Heart right ventricle (tissue), 16 donors: ENCODE data around the gene ITPRID2. TPM values are rescaled to one million over a fixed set of nuclear protein-coding genes. Genes with fewer than 3 reads are reported as not detected.

Experiments used
- ATAC-seq, 8 donors: fragments of 200-7000 bp; cut with Tn5 transposase; one replicate each; pipeline ENCODE4 v1.9.1; 2020; ENCODE audit warnings: mild to moderate bottlenecking in 8 of 8, moderate library complexity in 8 of 8, moderate number of reproducible peaks in 1 of 8
- DNase-seq, 2 donors: peaks; one replicate each; pipeline ENCODE4 v3.0.0-alpha.2; 2020
- H3K27ac ChIP-seq, 10 donors: fragments of 200-600 bp; sonication (generic) in 2 of 10; one replicate each; pipeline versions ENCODE4 v1.5.0 to v1.8.0; 2020 to 2022; ENCODE audit warnings: mild to moderate bottlenecking in 3 of 10
- H3K27me3 ChIP-seq, 7 donors: fragments of 200-600 bp; one replicate each; pipeline ENCODE4 v1.8.0; 2021 to 2022; ENCODE audit warnings: mild to moderate bottlenecking in 2 of 7
- H3K36me3 ChIP-seq, 9 donors: fragments of 200-600 bp; sonication (generic) in 1 of 9; one replicate each; pipeline versions ENCODE4 v1.5.0 to v1.8.0; 2020 to 2022; ENCODE audit warnings: mild to moderate bottlenecking in 2 of 9
- H3K4me1 ChIP-seq, 9 donors: fragments of 200-600 bp; sonication (generic) in 1 of 9; one replicate each; pipeline versions ENCODE4 v1.5.0 to v1.8.0; 2020 to 2022; ENCODE audit warnings: mild to moderate bottlenecking in 4 of 9
- H3K4me3 ChIP-seq, 10 donors: fragments of 200-600 bp; sonication (generic) in 2 of 10; one replicate each; pipeline versions ENCODE4 v1.5.0 to v1.8.0; 2020 to 2022; ENCODE audit warnings: mild to moderate bottlenecking in 7 of 10, moderate library complexity in 2 of 10
- H3K9me3 ChIP-seq, 11 donors: fragments of 200-600 bp in 10 of 11; sonication (generic) in 2 of 11; one replicate each; pipeline versions ENCODE4 v1.5.0 to v1.8.0; 2013 to 2022; ENCODE audit warnings: mild to moderate bottlenecking in 2 of 11, control low read depth in 1 of 11, moderate library complexity in 1 of 11
- WGBS, 2 donors: extraction: QIAGEN DNeasy Blood & Tissue Kit; methylation state at CpG; one replicate each; pipeline ENCODE4 v1.1.7; 2013; ENCODE audit warnings: inconsistent platforms in 1 of 2; 5-methylcytosine and 5-hydroxymethylcytosine counted together
- intact Hi-C, 10 donors: fragments of 100-400 bp; cut with DNase I; formaldehyde crosslinking; loops; one replicate each; pipeline versions ENCODE4 v1.11.1 to v1.14.2; 2022
- polyA plus RNA-seq, 2 donors: library from polyadenylated mRNA; stranded (reverse); fragments of 200-250 nt; gene quantifications; one replicate each; pipeline ENCODE4 v1.2.3, GENCODE V29; 2013
- total RNA-seq, 10 donors: library from RNA; stranded (reverse); fragmentation: NEBNext Ultra II Directional in 3 of 10; extraction: Animal tissue kit (Norgen Biotek cat#: 25700) in 3 of 10; gene quantifications; one replicate each; pipeline versions ENCODE4 v1.2.1 to v1.2.4, GENCODE V29; 2021 to 2023
- TF ChIP-seq, protein P1 (sequence below), 9 donors: fragments of 200-600 bp; sonication (generic) in 2 of 9; IDR thresholded peaks; one replicate each; pipeline versions ENCODE4 v1.5.0 to v1.8.0; 2021 to 2022; ENCODE audit warnings: antibody characterized with exemption in 9 of 9, mild to moderate bottlenecking in 5 of 9, moderate library complexity in 1 of 9
- donor health status: Arrhythmogenic right ventricular cardiomyopathy.
- donor health status: ischemic (EF 13 %, LVEDD 7.1; RV severe dilation, severe dysfunction).
- donor health status: healthy with polysubstance abuse.
- donor health status: DM: no; HTN: yes; CAD: no.
- donor health status: DM: no; HTN: no; CAD: no.
- donor health status: ischemic (EF 25% LVEDD 6.9; RV normal size, moderate dysfunction).
- donor health status: ischemic (EF 25% LVEDD 5.7; RV mildly dilated, moderate dysfunction).
- donor health status: healthy.
- donor health status: DM: yes; HTN: yes; CAD: no.
- donor health status: Ischemic cardiomyopathy.
- donor health status: ischemic (EF 35%, LVEDD 5.7; RV mildly dilated, moderate dysfunction).
- donor health status: nonischemic (EF 11% LVEDD 7.7; RV severe dilation, severe dysfunction).
- donor health status: DM: yes; HTN: yes; CAD: no.
- donor health status: PGD.
- donor health status: ischemic (EF 29% LVEDD 5.4; RV normal size, mild dysfunction).
- donor health status: nonischemic (EF 23%, LVEDD 6.1; RV moderate dilation, normal function).

ITPRID2 gene
- total and polyA plus RNA-seq, 12 donors: 30.6 to 119 (median 67.9) TPM

DNA sequence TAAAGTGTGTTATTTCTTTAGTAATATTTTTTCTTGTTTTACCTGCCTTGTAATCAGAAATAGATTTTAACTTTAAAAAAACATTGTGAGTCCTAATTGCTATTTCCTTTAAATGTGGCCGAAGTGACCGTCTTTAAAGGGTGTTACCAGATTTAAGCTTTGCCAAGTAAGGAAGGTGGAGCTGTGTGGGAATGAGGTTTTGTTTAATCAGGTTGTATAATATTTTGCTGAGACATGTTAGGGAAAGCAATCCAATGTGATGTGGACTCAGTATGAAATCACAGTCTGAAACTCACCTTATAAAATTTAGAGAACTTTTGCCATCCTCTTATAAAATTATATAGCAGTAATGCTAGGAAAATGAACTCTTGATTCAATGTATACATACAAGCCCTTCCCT lies 32.9 kb upstream of the ITPRID2 start:
- Histone ChIP-seq H3K9me3 (no peaks in the 10 kb centered on the region), H3K4me3 (no peak overlapping the region), H3K27me3 (no peaks in the 10 kb centered on the region), H3K4me1 (no peaks in the 10 kb centered on the region), H3K27ac (no peak overlapping the region), H3K36me3 (no peaks in the 10 kb centered on the region)
- intact Hi-C loops: no loop called here
- DNase-seq (no peak), ATAC-seq (no peak)
- TF ChIP-seq, protein P1, sequence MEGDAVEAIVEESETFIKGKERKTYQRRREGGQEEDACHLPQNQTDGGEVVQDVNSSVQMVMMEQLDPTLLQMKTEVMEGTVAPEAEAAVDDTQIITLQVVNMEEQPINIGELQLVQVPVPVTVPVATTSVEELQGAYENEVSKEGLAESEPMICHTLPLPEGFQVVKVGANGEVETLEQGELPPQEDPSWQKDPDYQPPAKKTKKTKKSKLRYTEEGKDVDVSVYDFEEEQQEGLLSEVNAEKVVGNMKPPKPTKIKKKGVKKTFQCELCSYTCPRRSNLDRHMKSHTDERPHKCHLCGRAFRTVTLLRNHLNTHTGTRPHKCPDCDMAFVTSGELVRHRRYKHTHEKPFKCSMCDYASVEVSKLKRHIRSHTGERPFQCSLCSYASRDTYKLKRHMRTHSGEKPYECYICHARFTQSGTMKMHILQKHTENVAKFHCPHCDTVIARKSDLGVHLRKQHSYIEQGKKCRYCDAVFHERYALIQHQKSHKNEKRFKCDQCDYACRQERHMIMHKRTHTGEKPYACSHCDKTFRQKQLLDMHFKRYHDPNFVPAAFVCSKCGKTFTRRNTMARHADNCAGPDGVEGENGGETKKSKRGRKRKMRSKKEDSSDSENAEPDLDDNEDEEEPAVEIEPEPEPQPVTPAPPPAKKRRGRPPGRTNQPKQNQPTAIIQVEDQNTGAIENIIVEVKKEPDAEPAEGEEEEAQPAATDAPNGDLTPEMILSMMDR (IDR thresholded peaks at IDR 0.05): no peak
- 73 to 77% methylated on average over 2 of the region's 2 CpGs for WGBS, 2 donors

DNA sequence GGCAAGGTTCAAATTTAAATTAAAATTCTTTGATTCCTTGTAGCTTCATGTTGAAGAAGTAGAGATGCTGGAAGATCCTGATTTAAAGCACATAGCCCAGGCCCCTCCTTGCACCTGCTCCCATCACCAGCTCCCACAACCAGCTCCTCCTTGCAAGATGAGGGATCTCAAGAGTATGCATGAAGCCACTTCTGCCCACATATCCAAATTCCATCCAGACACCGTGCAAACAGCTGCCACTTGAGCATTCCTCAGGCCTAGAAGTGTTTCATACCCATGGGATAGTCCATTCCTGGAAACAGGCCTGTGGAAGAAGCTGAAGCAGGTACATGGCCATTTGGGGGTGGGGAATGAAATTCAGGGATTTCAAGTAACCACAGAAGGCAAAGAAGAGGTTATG lies 32.4 kb upstream of the ITPRID2 start:
- no peaks in the 10 kb centered on the region for H3K27me3 ChIP-seq
- no peaks in the 10 kb centered on the region for H3K36me3 ChIP-seq
- H3K27ac ChIP-seq: no peak overlapping the region
- ATAC-seq (no peak), DNase-seq (no peak)
- no peaks in the 10 kb centered on the region for H3K4me1 ChIP-seq
- WGBS, 2 donors: 36 to 41% methylated on average over 1 of the region's 1 CpG
- TF ChIP-seq, protein P1 (IDR thresholded peaks at IDR 0.05): no peak
- no peaks in the 10 kb centered on the region for H3K9me3 ChIP-seq
- no peak overlapping the region for H3K4me3 ChIP-seq
- intact Hi-C loops: no loop called here

DNA sequence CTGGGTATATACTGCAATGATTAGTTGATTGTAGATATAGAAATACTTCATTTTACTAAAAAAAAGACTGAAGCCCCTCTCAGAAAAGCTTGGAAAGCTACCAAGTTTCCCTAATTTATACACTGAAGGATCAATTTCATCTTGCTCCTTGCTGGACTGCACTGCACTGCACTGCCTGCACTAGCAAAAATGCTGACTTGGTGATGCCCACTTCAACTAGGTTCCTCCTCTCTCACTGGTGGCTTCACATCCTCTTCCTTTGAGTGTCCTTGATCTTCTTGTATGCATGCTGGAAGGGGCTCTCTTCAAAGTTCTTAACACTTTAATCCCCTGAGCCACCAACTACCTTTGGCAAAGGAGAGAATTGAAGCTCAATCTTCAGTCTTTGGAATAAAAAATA lies 31.7 kb upstream of the ITPRID2 start:
- ATAC-seq: no peak

DNA sequence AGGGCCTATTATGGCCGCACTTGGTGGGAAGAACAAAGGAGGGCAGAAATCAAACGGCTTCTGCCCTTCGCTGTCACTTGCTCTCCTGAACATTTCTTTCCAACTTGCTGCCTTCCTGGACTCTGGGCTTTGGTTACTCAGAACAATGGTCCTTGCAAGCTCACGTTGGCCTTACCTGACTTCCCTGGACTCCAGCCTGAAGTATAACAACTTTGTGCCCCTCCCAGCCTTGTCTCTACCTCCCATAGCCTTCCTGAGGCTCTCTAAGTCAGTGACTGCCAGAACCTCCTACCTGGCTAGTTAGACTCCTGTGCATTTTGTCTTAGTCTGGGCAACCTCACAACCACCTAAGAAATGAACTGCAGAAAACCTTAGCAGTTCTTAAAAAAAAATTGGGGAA lies 30.2 kb upstream of the ITPRID2 start:
- H3K27me3 ChIP-seq: no peaks in the 10 kb centered on the region
- H3K4me3 ChIP-seq: no peak overlapping the region
- H3K9me3 ChIP-seq: no peaks in the 10 kb centered on the region
- H3K36me3 ChIP-seq: no peaks in the 10 kb centered on the region
- intact Hi-C loops: no loop called here
- ATAC-seq: no peak
- TF ChIP-seq, protein P1 (IDR thresholded peaks at IDR 0.05): no peak
- no peaks in the 10 kb centered on the region for H3K4me1 ChIP-seq
- no peak overlapping the region for H3K27ac ChIP-seq
- no peak for DNase-seq
- 82 to 87% methylated on average over 4 of the region's 4 CpGs for WGBS, 2 donors

More for the DNA sequence above, 31.7 kb upstream of the ITPRID2 start:
- Histone ChIP-seq H3K4me1 (no peaks in the 10 kb centered on the region), H3K27me3 (no peaks in the 10 kb centered on the region), H3K4me3 (no peak overlapping the region), H3K36me3 (no peaks in the 10 kb centered on the region), H3K9me3 (no peaks in the 10 kb centered on the region), H3K27ac (no peak overlapping the region)
- intact Hi-C loops: no loop called here
- TF ChIP-seq, protein P1 (IDR thresholded peaks at IDR 0.05): no peak
- DNase-seq: no peak
